Spleen (tissue), 13 donors: ENCODE measurements around the gene ELF4. TPM values are rescaled to one million over a fixed set of nuclear protein-coding genes. Genes with fewer than 3 reads are reported as not detected.

Experiments
- DNase-seq: peaks from one replicate; pipeline ENCODE4 v3.0.0-alpha.2; 2020
- H3K27ac ChIP-seq, 8 donors: fragments of 200-600 bp; sonication (generic) in 7 of 8; 1 replicate in 4 of 8; 2 replicates in 4 of 8; pipeline versions ENCODE4 v1.5.0 to v1.8.0; 2016 to 2021; ENCODE audit warnings: inconsistent platforms in 4 of 8, mild to moderate bottlenecking in 4 of 8, moderate library complexity in 1 of 8
- H3K27me3 ChIP-seq, 7 donors: fragments of 200-600 bp; sonication (generic) in 6 of 7; replicated peaks in 1 of 7; 1 replicate in 4 of 7; 2 replicates in 3 of 7; pipeline versions ENCODE4 v1.5.0 to v1.8.0; 2016 to 2021; ENCODE audit warnings: inconsistent platforms in 3 of 7, mild to moderate bottlenecking in 1 of 7
- H3K36me3 ChIP-seq, 6 donors: fragments of 200-600 bp; sonication (generic) in 5 of 6; 1 replicate in 4 of 6; 2 replicates in 2 of 6; pipeline versions ENCODE4 v1.5.0 to v1.8.0; 2016 to 2021; ENCODE audit warnings: inconsistent platforms in 2 of 6
- H3K4me1 ChIP-seq, 6 donors: fragments of 200-600 bp; sonication (generic) in 5 of 6; 1 replicate in 3 of 6; 2 replicates in 3 of 6; pipeline versions ENCODE4 v1.5.0 to v1.8.0; 2016 to 2021; ENCODE audit warnings: inconsistent platforms in 3 of 6
- H3K4me3 ChIP-seq, 8 donors: fragments of 200-600 bp; sonication (generic) in 7 of 8; 1 replicate in 4 of 8; 2 replicates in 4 of 8; pipeline versions ENCODE4 v1.5.0 to v1.8.0; 2016 to 2021; ENCODE audit warnings: inconsistent platforms in 4 of 8, mild to moderate bottlenecking in 4 of 8, moderate library complexity in 2 of 8
- H3K9me3 ChIP-seq, 8 donors: fragments of 200-600 bp; sonication (generic) in 7 of 8; 1 replicate in 4 of 8; 2 replicates in 4 of 8; pipeline versions ENCODE4 v1.5.0 to v1.8.0; 2016 to 2021; ENCODE audit warnings: inconsistent platforms in 4 of 8
- POLR2A ChIP-seq, 3 donors: fragments of 450-650 bp; IDR thresholded peaks; one replicate each; pipeline ENCODE4 v1.5.1; 2017; ENCODE audit warnings: antibody characterized with exemption in 3 of 3, mild to moderate bottlenecking in 1 of 3
- POLR2AphosphoS5 ChIP-seq, 3 donors: sonication (generic); formaldehyde crosslinking; IDR thresholded peaks; one replicate each; pipeline ENCODE4 v1.5.1; 2017; ENCODE audit warnings: antibody characterized with exemption in 3 of 3
- WGBS, 5 donors: extraction: QIAGEN DNeasy Blood & Tissue Kit in 3 of 5; methylation state at CpG; one replicate each; pipeline versions ENCODE4 v1.1.5 to v1.1.7; 2013 to 2018; 5-methylcytosine and 5-hydroxymethylcytosine counted together
- intact Hi-C: fragments of 100-400 bp; cut with DNase I; formaldehyde crosslinking; loops from one replicate; pipeline ENCODE4 v1.15.0; 2023; ENCODE audit warnings: low total_unique reads
- long read RNA-seq, 2 donors: transcript quantifications; one replicate each; lab custom pipeline, GENCODE V29; 2026
- polyA plus RNA-seq, 3 donors: library from polyadenylated mRNA; stranded (reverse); fragments of 200-250 nt; gene quantifications; one replicate each; pipeline ENCODE4 v1.2.1, GENCODE V29; 2013
- total RNA-seq, 7 donors: library from RNA; depleted of rRNA in 3 of 7; stranded (reverse); fragments of >200 nt in 3 of 7; fragmentation: NEBNext Ultra II Directional in 4 of 7; extraction: Animal tissue kit (Norgen Biotek cat#: 25700) in 4 of 7; gene quantifications; one replicate each; pipeline versions ENCODE4 v1.1.0 to v1.2.1, GENCODE V29; 2016 to 2021
- TF ChIP-seq, protein P1 (sequence below), 11 experiments: fragments of 200-600 bp in 7 of 11; fragments of 450-650 bp in 4 of 11; sonication (generic) in 4 of 11; IDR thresholded peaks in 8 of 11; conservative IDR thresholded peaks in 3 of 11; 1 replicate in 7 of 11; 2 replicates in 4 of 11; pipeline versions ENCODE4 v1.4.0 to v1.8.0; 2016 to 2021; ENCODE audit warnings: antibody characterized with exemption in 11 of 11, inconsistent platforms in 4 of 11, mild to moderate bottlenecking in 1 of 11
- donor health status: healthy with polysubstance abuse.
- donor health status: DM: no; HTN: no; CAD: no; lungs with moderate emphysema.
- donor health status: DM: no; HTN: no; CAD: no.
- donor health status: Bipolar disorder and iron deficiency.
- donor health status: healthy.
- donor health status: DM: no; HTN: no; CAD: no.
- donor health status: DM: yes; HTN: yes; CAD: no.

ELF4 gene
- total RNA-seq (10 to 100 TPM; 28.7 to 35.3 (median 32.5) TPM), polyA plus RNA-seq (10 to 100 TPM in 1 of 3 donors, 1 to 10 TPM in 2; 6.4 to 10.3 (median 7.0) TPM)
- long read RNA-seq, donor 1, full-length matches to known transcripts = 3 of 3 reads
- long read RNA-seq, donor 1, partial matches to known transcripts = 0 of 3 reads
- long read RNA-seq, donor 1, other reads (novel, unspliced or antisense) = 0 of 3 reads
- long read RNA-seq, donor 2, full-length matches to known transcripts = 2 of 2 reads
- long read RNA-seq, donor 2, partial matches to known transcripts = 0 of 2 reads
- long read RNA-seq, donor 2, other reads (novel, unspliced or antisense) = 0 of 2 reads

DNA sequence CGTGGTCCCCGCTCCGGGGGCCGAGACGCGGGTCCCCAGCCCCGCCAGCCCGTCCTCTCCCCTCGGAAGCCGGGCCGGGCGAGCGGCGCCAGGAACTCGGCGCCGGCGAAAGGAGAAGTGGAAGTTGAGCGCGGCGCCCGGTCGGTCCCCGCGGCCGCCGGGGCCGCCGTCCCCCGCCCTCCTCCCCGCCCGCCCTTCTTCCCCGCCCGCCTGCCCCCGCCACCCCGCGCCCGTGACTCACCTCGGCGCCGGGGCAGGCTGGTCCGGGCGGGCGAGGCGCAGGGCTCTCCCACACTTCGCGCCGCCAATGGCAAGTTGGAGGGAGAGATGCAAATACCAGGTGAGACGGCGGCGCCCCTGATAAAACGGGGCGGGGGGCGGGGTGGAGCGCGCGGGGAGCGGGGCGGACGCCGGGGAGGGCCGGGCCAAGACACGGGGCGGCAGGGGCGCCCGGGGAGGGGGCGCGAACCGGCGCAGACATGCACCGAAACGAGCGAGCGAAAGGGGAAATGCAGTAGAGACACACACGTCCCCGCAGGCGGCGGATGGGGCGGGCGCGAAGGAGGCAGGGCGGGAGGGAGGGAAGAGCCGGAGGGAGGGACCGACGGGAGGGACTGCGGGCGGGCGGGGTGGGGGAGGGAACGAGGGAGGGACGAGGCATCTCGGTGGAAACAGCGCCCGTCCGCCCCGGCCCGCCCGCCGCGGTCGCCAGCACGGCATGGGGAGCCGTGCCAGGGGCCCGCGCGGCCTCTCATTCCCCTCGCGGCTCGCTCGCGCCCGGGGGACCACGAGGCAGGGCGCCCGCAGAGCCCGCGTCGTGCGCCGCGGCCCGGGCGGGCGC lies at the start of gene ELF4:
ELF4 (minus strand) TSS at position 119 of the 841 bp plus-strand sequence. CDS start 29,167 bp downstream, outside the sequence.
- TF ChIP-seq POLR2AphosphoS5 (IDR thresholded peaks at IDR 0.05) = peak; percentile 16 to 70 (median 52)
- TF ChIP-seq, protein P1, sequence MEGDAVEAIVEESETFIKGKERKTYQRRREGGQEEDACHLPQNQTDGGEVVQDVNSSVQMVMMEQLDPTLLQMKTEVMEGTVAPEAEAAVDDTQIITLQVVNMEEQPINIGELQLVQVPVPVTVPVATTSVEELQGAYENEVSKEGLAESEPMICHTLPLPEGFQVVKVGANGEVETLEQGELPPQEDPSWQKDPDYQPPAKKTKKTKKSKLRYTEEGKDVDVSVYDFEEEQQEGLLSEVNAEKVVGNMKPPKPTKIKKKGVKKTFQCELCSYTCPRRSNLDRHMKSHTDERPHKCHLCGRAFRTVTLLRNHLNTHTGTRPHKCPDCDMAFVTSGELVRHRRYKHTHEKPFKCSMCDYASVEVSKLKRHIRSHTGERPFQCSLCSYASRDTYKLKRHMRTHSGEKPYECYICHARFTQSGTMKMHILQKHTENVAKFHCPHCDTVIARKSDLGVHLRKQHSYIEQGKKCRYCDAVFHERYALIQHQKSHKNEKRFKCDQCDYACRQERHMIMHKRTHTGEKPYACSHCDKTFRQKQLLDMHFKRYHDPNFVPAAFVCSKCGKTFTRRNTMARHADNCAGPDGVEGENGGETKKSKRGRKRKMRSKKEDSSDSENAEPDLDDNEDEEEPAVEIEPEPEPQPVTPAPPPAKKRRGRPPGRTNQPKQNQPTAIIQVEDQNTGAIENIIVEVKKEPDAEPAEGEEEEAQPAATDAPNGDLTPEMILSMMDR (IDR thresholded peaks at IDR 0.05 in 8 of 11, conservative IDR thresholded peaks at IDR 0.05 in 3 of 11) = peak in 1 of 11 experiments; percentile 20
- TF ChIP-seq POLR2A (IDR thresholded peaks at IDR 0.05) = no peak
- H3K9me3 ChIP-seq = no peaks in the 10 kb centered on the region
- no peaks in the 10 kb centered on the region for H3K36me3 ChIP-seq
- intact Hi-C loops = no loop called here
- H3K27ac ChIP-seq = peak within 1 kb of the TSS; percentile 77 to 96 (median 92)
- peak; percentile 88 for DNase-seq
- peak within 1 kb of the TSS; percentile 49 to 78 (median 56) for H3K4me3 ChIP-seq
- no peaks in the 10 kb centered on the region for H3K27me3 ChIP-seq
- H3K4me1 ChIP-seq = peaks cover 0 to 48% (median 26%) of the 10 kb centered on the region in 6 donors
- 0 to 42% (median 18%) methylated on average over 4 to 107 of the region's 123 CpGs; no CpG with 5 or more reads in 1 of the 5 donors for WGBS, 5 donors

DNA sequence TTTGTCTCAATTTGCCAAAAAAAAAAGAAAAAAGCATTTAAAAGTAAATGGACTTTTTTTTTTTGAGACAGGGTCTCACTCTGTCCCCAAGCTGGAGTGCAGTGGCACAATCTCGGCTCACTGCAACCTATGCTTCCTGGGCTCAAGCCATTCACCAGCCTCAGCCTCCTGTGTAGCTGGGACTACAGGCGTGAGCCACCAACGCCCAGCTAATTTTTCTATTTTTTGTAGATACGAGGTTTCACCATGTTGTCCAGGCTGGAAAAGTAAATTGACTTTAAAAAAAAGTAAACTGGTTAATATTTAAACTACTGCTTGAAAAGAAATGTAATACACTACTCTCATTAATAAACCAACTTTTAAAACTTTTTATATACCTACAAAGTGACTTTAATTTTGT lies 49.5 kb upstream of the ELF4 start:
- H3K4me1 ChIP-seq = peaks cover 0 to 26% (median 12%) of the 10 kb centered on the region in 6 donors
- 77 to 94% (median 81%) methylated on average over 4 of the region's 4 CpGs for WGBS, 5 donors
- peaks cover 0 to 9% (median 0%) of the 10 kb centered on the region in 6 donors for H3K36me3 ChIP-seq
- no peak for DNase-seq
- no peaks in the 10 kb centered on the region for H3K27me3 ChIP-seq
- H3K9me3 ChIP-seq = no peaks in the 10 kb centered on the region
- no peak overlapping the region for H3K27ac ChIP-seq
- intact Hi-C loops = loop anchor here (5.0 kb wide), 1 partner anchor 183 kb away; no protein-coding TSS in a partner anchor
- H3K4me3 ChIP-seq = no peak overlapping the region
- TF ChIP-seq, protein P1 (IDR thresholded peaks at IDR 0.05 in 8 of 11, conservative IDR thresholded peaks at IDR 0.05 in 3 of 11) = no peak
- TF ChIP-seq POLR2A (IDR thresholded peaks at IDR 0.05) (no peak), POLR2AphosphoS5 (IDR thresholded peaks at IDR 0.05) (no peak)

DNA sequence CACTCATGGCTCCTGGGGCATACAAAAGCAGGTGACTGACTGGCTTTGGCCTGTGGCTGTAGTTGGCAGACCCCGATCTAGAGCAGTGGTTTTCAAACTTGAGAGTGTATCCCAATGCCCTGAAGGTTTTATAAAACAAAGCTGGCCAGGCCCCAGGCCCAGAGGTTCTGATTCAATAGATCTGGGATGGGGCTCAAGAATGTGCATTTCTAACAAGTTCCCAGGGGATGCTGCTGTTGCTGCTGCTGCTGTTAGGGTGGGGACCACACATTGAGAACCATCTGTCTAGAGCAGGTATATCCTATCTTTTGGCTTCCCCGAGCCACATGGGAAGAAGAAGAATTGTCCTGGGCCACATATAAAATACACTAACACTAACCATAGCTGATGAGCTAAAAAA lies 48.0 kb upstream of the ELF4 start:
- intact Hi-C loops = no loop called here
- 81 to 100% (median 95%) methylated on average over 2 of the region's 2 CpGs for WGBS, 5 donors
- TF ChIP-seq, protein P1 (IDR thresholded peaks at IDR 0.05 in 8 of 11, conservative IDR thresholded peaks at IDR 0.05 in 3 of 11) = no peak
- no peak for TF ChIP-seq POLR2AphosphoS5 (IDR thresholded peaks at IDR 0.05)
- no peak for TF ChIP-seq POLR2A (IDR thresholded peaks at IDR 0.05)
- Histone ChIP-seq H3K27ac (no peak overlapping the region), H3K4me1 (peaks cover 0 to 12% (median under 1%) of the 10 kb centered on the region in 6 donors), H3K4me3 (no peak overlapping the region), H3K9me3 (no peaks in the 10 kb centered on the region), H3K36me3 (peaks cover 0 to 9% (median 0%) of the 10 kb centered on the region in 6 donors), H3K27me3 (no peaks in the 10 kb centered on the region)
- no peak for DNase-seq
